ENCODE measurements around the gene NT5C3B. TPM values are rescaled to one million over a fixed set of nuclear protein-coding genes. Genes with fewer than 3 reads are reported as not detected.

NT5C3B gene
- total RNA-seq, 6 donors from 2014 or later = 35.1 to 61.8 (median 37.5) TPM

- H3K36me3 ChIP-seq = peaks cover under 1 to 42% (median 13%) of the 10 kb centered on the region in 4 donors
- ATAC-seq (ENCODE audit: low FRiP score in 2 of 2) = no peak
- no peak overlapping the region for H3K27ac ChIP-seq
- TF ChIP-seq POLR2AphosphoS5 (IDR thresholded peaks at IDR 0.05) = no peak
- no peak for TF ChIP-seq EP300 (IDR thresholded peaks at IDR 0.05)
- no peak for TF ChIP-seq POLR2A (IDR thresholded peaks at IDR 0.05)
- TF ChIP-seq CTCF (IDR thresholded peaks at IDR 0.05) = no peak
- WGBS, 2 donors = 84 to 86% methylated on average over 7 of the region's 7 CpGs
- no peaks in the 10 kb centered on the region for H3K9me3 ChIP-seq
- no peak for DNase-seq
- H3K27me3 ChIP-seq = no peaks in the 10 kb centered on the region
- no peaks in the 10 kb centered on the region for H3K4me1 ChIP-seq
- H3K4me3 ChIP-seq = no peak overlapping the region
Measured at GRCh38 chr17:41823580-41823979, 12.5 kb downstream of the NT5C3B start.

GRCh38 chr17:41823141-41823524 lies 12.9 kb downstream of the NT5C3B start:
- WGBS, 2 donors = 85% methylated on average over 1 of the region's 1 CpG; no CpG with 5 or more reads in 1 of the 2 donors
- H3K36me3 ChIP-seq = peaks cover 0 to 38% (median 10%) of the 10 kb centered on the region in 4 donors
- no peak for TF ChIP-seq EP300 (IDR thresholded peaks at IDR 0.05)
- ATAC-seq (ENCODE audit: low FRiP score in 2 of 2) (no peak), DNase-seq (no peak)
- H3K27me3 ChIP-seq = no peaks in the 10 kb centered on the region
- no peak overlapping the region for H3K27ac ChIP-seq
- H3K4me1 ChIP-seq = no peaks in the 10 kb centered on the region
- no peak overlapping the region for H3K4me3 ChIP-seq
- no peaks in the 10 kb centered on the region for H3K9me3 ChIP-seq

DNA sequence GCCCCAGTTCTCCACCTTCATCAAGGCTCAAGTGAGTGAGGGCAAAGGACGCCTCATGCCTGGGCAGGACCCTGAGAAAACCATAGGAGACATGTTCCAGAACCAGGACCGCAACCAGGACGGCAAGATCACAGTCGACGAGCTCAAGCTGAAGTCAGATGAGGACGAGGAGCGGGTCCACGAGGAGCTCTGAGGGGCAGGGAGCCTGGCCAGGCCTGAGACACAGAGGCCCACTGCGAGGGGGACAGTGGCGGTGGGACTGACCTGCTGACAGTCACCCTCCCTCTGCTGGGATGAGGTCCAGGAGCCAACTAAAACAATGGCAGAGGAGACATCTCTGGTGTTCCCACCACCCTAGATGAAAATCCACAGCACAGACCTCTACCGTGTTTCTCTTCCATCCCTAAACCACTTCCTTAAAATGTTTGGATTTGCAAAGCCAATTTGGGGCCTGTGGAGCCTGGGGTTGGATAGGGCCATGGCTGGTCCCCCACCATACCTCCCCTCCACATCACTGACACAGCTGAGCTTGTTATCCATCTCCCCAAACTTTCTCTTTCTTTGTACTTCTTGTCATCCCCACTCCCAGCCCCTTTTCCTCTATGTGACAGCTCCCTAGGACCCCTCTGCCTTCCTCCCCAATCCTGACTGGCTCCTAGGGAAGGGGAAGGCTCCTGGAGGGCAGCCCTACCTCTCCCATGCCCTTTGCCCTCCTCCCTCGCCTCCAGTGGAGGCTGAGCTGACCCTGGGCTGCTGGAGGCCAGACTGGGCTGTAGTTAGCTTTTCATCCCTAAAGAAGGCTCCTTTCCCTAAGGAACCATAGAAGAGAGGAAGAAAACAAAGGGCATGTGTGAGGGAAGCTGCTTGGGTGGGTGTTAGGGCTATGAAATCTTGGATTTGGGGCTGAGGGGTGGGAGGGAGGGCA lies 13.6 kb downstream of the NT5C3B start:
- no peaks in the 10 kb centered on the region for H3K4me1 ChIP-seq
- 83 to 93% methylated on average over 11 to 12 of the region's 12 CpGs for WGBS, 2 donors
- DNase-seq (no peak), ATAC-seq (ENCODE audit: low FRiP score in 2 of 2) (no peak)
- H3K27me3 ChIP-seq = no peaks in the 10 kb centered on the region
- no peaks in the 10 kb centered on the region for H3K9me3 ChIP-seq
- H3K4me3 ChIP-seq = no peak overlapping the region
- H3K27ac ChIP-seq = no peak overlapping the region
- peaks cover 0 to 31% (median 10%) of the 10 kb centered on the region in 4 donors for H3K36me3 ChIP-seq
- no peak for TF ChIP-seq POLR2AphosphoS5 (IDR thresholded peaks at IDR 0.05)
- no peak for TF ChIP-seq CTCF (IDR thresholded peaks at IDR 0.05)
- no peak for TF ChIP-seq EP300 (IDR thresholded peaks at IDR 0.05)
- TF ChIP-seq POLR2A (IDR thresholded peaks at IDR 0.05) = no peak

- Histone ChIP-seq H3K36me3 (peaks cover 0 to 24% (median 10%) of the 10 kb centered on the region in 4 donors), H3K27ac (no peak overlapping the region), H3K9me3 (no peaks in the 10 kb centered on the region), H3K4me3 (no peak overlapping the region), H3K4me1 (no peaks in the 10 kb centered on the region), H3K27me3 (no peaks in the 10 kb centered on the region)
- 88 to 91% methylated on average over 8 to 14 of the region's 14 CpGs for WGBS, 2 donors
- no peak for ATAC-seq (ENCODE audit: low FRiP score in 2 of 2)
- DNase-seq = no peak
- TF ChIP-seq CTCF (IDR thresholded peaks at IDR 0.05) (no peak), EP300 (IDR thresholded peaks at IDR 0.05) (no peak), POLR2A (IDR thresholded peaks at IDR 0.05) (no peak), POLR2AphosphoS5 (IDR thresholded peaks at IDR 0.05) (no peak)
Measured at GRCh38 chr17:41821776-41822175, 14.3 kb downstream of the NT5C3B start.

DNA sequence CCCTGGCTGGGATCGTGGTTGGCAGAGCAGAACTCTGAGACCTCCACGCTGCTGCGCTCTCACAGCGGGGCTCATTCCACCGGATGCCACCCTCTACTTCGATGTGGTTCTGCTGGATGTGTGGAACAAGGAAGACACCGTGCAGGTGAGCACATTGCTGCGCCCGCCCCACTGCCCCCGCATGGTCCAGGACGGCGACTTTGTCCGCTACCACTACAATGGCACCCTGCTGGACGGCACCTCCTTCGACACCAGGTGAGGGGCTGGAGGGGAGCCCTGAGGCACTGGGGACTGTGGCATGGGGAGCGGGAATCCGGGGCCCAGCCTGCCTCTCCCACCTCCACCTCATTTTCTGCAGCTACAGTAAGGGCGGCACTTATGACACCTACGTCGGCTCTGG lies 18.0 kb downstream of the NT5C3B start:
- 94 to 97% methylated on average over 20 of the region's 20 CpGs for WGBS, 2 donors
- TF ChIP-seq POLR2AphosphoS5 (IDR thresholded peaks at IDR 0.05) (no peak), CTCF (IDR thresholded peaks at IDR 0.05) (no peak), POLR2A (IDR thresholded peaks at IDR 0.05) (no peak), EP300 (IDR thresholded peaks at IDR 0.05) (no peak)
- ATAC-seq (ENCODE audit: low FRiP score in 2 of 2) = no peak

More for the DNA sequence above, 18.0 kb downstream of the NT5C3B start:
- no peaks in the 10 kb centered on the region for H3K27me3 ChIP-seq
- no peaks in the 10 kb centered on the region for H3K9me3 ChIP-seq
- H3K27ac ChIP-seq = no peak overlapping the region
- no peak for DNase-seq
- H3K4me1 ChIP-seq = peaks cover under 1 to 3% (median 3%) of the 10 kb centered on the region in 4 donors
- H3K4me3 ChIP-seq = no peak overlapping the region
- no peaks in the 10 kb centered on the region for H3K36me3 ChIP-seq

Measured in upper lobe of left lung (tissue), 6 donors.